Neural progenitor cell (in vitro differentiated cells): ENCODE data around the gene PRSS53. TPM values are rescaled to one million over a fixed set of nuclear protein-coding genes. Genes with fewer than 3 reads are reported as not detected.

Experiments used
- DNase-seq: peaks from one replicate; pipeline ENCODE4 v3.0.0-alpha.2; 2016; ENCODE audit warnings: low spot score
- H2AFZ ChIP-seq: fragments of 200-600 bp; sonication (generic); replicated peaks from 2 replicates; pipeline ENCODE4 v1.6.1; 2016; ENCODE audit warnings: antibody characterized with exemption
- H3F3A ChIP-seq: fragments of 200-600 bp; sonication (generic); 2 replicates; pipeline ENCODE4 v1.6.1; 2016; ENCODE audit warnings: antibody characterized with exemption, low read depth
- H3K27ac ChIP-seq: fragments of 200-600 bp; sonication (generic); 2 replicates; pipeline ENCODE4 v1.5.1; 2016; ENCODE audit warnings: mild to moderate bottlenecking
- H3K27me3 ChIP-seq: fragments of 200-600 bp; sonication (generic); 2 replicates; pipeline ENCODE4 v1.6.1; 2016; ENCODE audit warnings: mild to moderate bottlenecking, moderate library complexity
- H3K36me3 ChIP-seq: fragments of 200-600 bp; sonication (generic); 2 replicates; pipeline ENCODE4 v1.5.1; 2016
- H3K4me1 ChIP-seq: fragments of 200-600 bp; sonication (generic); 2 replicates; pipeline ENCODE4 v1.6.1; 2016; ENCODE audit warnings: mixed run types
- H3K4me2 ChIP-seq: fragments of 200-600 bp; sonication (generic); 2 replicates; pipeline ENCODE4 v1.6.1; 2016
- H3K4me3 ChIP-seq: fragments of 200-600 bp; sonication (generic); 2 replicates; pipeline ENCODE4 v1.5.1; 2016
- H3K79me2 ChIP-seq: fragments of 200-600 bp; sonication (generic); 2 replicates; pipeline ENCODE4 v1.6.1; 2016; ENCODE audit warnings: low read depth
- H3K9ac ChIP-seq: fragments of 200-600 bp; sonication (generic); 2 replicates; pipeline ENCODE4 v1.6.1; 2016
- H3K9me3 ChIP-seq: fragments of 200-600 bp; sonication (generic); 2 replicates; pipeline ENCODE4 v1.5.1; 2016; ENCODE audit warnings: low read depth
- H4K20me1 ChIP-seq: fragments of 200-600 bp; sonication (generic); 2 replicates; pipeline ENCODE4 v1.6.1; 2016; ENCODE audit warnings: low read depth
- H3K27ac Mint-ChIP-seq: 3 replicates; pipeline ENCODE4 v1.8.0; 2021; ENCODE audit warnings: mixed read lengths
- H3K27me3 Mint-ChIP-seq: 2 replicates; pipeline ENCODE4 v1.8.0; 2022; ENCODE audit warnings: low read depth, mild to moderate bottlenecking, inconsistent platforms, moderate library complexity, mixed read lengths; ENCODE audit not compliant: insufficient read depth
- H3K36me3 Mint-ChIP-seq: 3 replicates; pipeline ENCODE4 v1.8.0; 2021; ENCODE audit warnings: mixed read lengths
- H3K4me1 Mint-ChIP-seq: 3 replicates; pipeline ENCODE4 v1.8.0; 2021; ENCODE audit warnings: mixed read lengths
- H3K4me3 Mint-ChIP-seq: 3 replicates; pipeline ENCODE4 v1.8.0; 2021; ENCODE audit warnings: mild to moderate bottlenecking, moderate library complexity, mixed read lengths
- H3K9me3 Mint-ChIP-seq: 3 replicates; pipeline ENCODE4 v1.8.0; 2020; ENCODE audit warnings: mixed read lengths
- CTCF ChIP-seq: fragments of 200-600 bp; sonication (generic); IDR thresholded peaks from 2 replicates; pipeline ENCODE4 v1.5.1; 2017; ENCODE audit warnings: antibody characterized with exemption, mild to moderate bottlenecking
- EZH2 ChIP-seq: fragments of 200-600 bp; sonication (generic); IDR thresholded peaks from 2 replicates; pipeline ENCODE4 v1.6.1; 2017; ENCODE audit warnings: antibody characterized with exemption, mild to moderate bottlenecking, moderate library complexity
- EZH2phosphoT487 ChIP-seq: fragments of 200-600 bp; sonication (generic); IDR thresholded peaks from 2 replicates; pipeline ENCODE4 v1.6.1; 2017; ENCODE audit warnings: antibody characterized with exemption
- total RNA-seq: library from RNA; depleted of rRNA; stranded (reverse); fragments of >200 nt; gene quantifications from 2 replicates; pipeline ENCODE4 v1.2.3, GENCODE V29; 2015; ENCODE audit warnings: low replicate concordance

PRSS53 gene
- total RNA-seq, 1 donor from 2014 or later = 2.3 TPM

GRCh38 chr16:31129568-31130335 is 41.0 kb upstream of the PRSS53 start:
- no peak for TF ChIP-seq EZH2
- TF ChIP-seq EZH2phosphoT487 = no peak
- TF ChIP-seq CTCF = no peak
- Histone ChIP-seq H3K9ac (no peak overlapping the region), H3K4me2 (no peak overlapping the region), H2AFZ (no peak overlapping the region), H3K4me1 (peaks cover 7% of the 10 kb centered on the region), H4K20me1 (peaks cover 6% of the 10 kb centered on the region), H3K36me3 (no peaks in the 10 kb centered on the region), H3K79me2 (no peaks in the 10 kb centered on the region), H3F3A (peaks cover 13% of the 10 kb centered on the region), H3K27me3 (no peaks in the 10 kb centered on the region), H3K27ac (no peak overlapping the region), H3K4me3 (no peak overlapping the region), H3K9me3 (no peaks in the 10 kb centered on the region)
- DNase-seq = no peak
- no peak overlapping the region for H3K4me3 Mint-ChIP-seq
- H3K4me1 Mint-ChIP-seq = peaks cover 14% of the 10 kb centered on the region
- peaks cover 18% of the 10 kb centered on the region for H3K36me3 Mint-ChIP-seq
- H3K27me3 Mint-ChIP-seq = peaks cover 4% of the 10 kb centered on the region
- no peaks in the 10 kb centered on the region for H3K9me3 Mint-ChIP-seq
- H3K27ac Mint-ChIP-seq = no peak overlapping the region

GRCh38 chr16:31128711-31129567 is 40.2 kb upstream of the PRSS53 start:
- Histone ChIP-seq H3K9me3 (no peaks in the 10 kb centered on the region), H3K27ac (no peak overlapping the region), H3K4me3 (no peak overlapping the region), H2AFZ (no peak overlapping the region), H3K9ac (no peak overlapping the region), H3K36me3 (no peaks in the 10 kb centered on the region), H3K4me1 (peaks cover under 1% of the 10 kb centered on the region), H4K20me1 (peaks cover 5% of the 10 kb centered on the region), H3F3A (peaks cover 5% of the 10 kb centered on the region), H3K4me2 (no peak overlapping the region), H3K79me2 (no peaks in the 10 kb centered on the region), H3K27me3 (no peaks in the 10 kb centered on the region)
- Mint-ChIP-seq H3K36me3 (peaks cover 18% of the 10 kb centered on the region), H3K27ac (no peak overlapping the region), H3K4me1 (peaks cover 10% of the 10 kb centered on the region), H3K27me3 (peaks cover 4% of the 10 kb centered on the region), H3K4me3 (no peak overlapping the region), H3K9me3 (no peaks in the 10 kb centered on the region)
- TF ChIP-seq CTCF = no peak
- TF ChIP-seq EZH2phosphoT487 = no peak
- TF ChIP-seq EZH2 = no peak
- no peak for DNase-seq

- peaks cover 3% of the 10 kb centered on the region for H3K36me3 ChIP-seq
- H3K4me1 ChIP-seq = no peaks in the 10 kb centered on the region
- no peak overlapping the region for H3K4me2 ChIP-seq
- no peak overlapping the region for H2AFZ ChIP-seq
- no peaks in the 10 kb centered on the region for H3F3A ChIP-seq
- Mint-ChIP-seq H3K27ac (no peak overlapping the region), H3K27me3 (no peaks in the 10 kb centered on the region), H3K36me3 (peaks cover 22% of the 10 kb centered on the region), H3K4me1 (no peaks in the 10 kb centered on the region), H3K9me3 (no peaks in the 10 kb centered on the region), H3K4me3 (no peak overlapping the region)
- no peaks in the 10 kb centered on the region for H4K20me1 ChIP-seq
- no peak overlapping the region for H3K27ac ChIP-seq
- no peaks in the 10 kb centered on the region for H3K9me3 ChIP-seq
- H3K79me2 ChIP-seq = no peaks in the 10 kb centered on the region
- no peaks in the 10 kb centered on the region for H3K27me3 ChIP-seq
- no peak overlapping the region for H3K4me3 ChIP-seq
- DNase-seq = no peak
- no peak overlapping the region for H3K9ac ChIP-seq
- TF ChIP-seq CTCF (no peak), EZH2 (no peak), EZH2phosphoT487 (no peak)
These were observed 38.4 kb upstream of the PRSS53 start for GRCh38 chr16:31127182-31127581.
